Mononuclear cell (primary cell): ENCODE results near the gene NFIA. TPM values are rescaled to one million over a fixed set of nuclear protein-coding genes. Genes with fewer than 3 reads are reported as not detected.

Source experiments
- H3K27me3 ChIP-seq: 2 replicates; pipeline ENCODE4 v1.6.0; 2011; ENCODE audit warnings: low read length, control low read depth; ENCODE audit not compliant: insufficient read depth
- H3K4me1 ChIP-seq: 2 replicates; pipeline ENCODE4 v1.5.1; 2011; ENCODE audit warnings: mild to moderate bottlenecking, low read length, control low read depth; ENCODE audit not compliant: insufficient read depth
- H3K4me3 ChIP-seq: 2 replicates; pipeline ENCODE4 v1.5.1; 2011; ENCODE audit warnings: mild to moderate bottlenecking, low read length, moderate library complexity
- H3K9me3 ChIP-seq: 2 replicates; pipeline ENCODE4 v1.5.1; 2011; ENCODE audit warnings: low read depth, mild to moderate bottlenecking, control low read depth, low read length
- total RNA-seq: library from RNA; depleted of rRNA; stranded (reverse); fragments of >200 nt; gene quantifications from one replicate; pipeline ENCODE4 v1.2.3, GENCODE V29; 2012

The NFIA gene
- total RNA-seq, 1 donor: 3.5 TPM

- Histone ChIP-seq H3K4me3 (no peak overlapping the region), H3K27me3 (no peaks in the 10 kb centered on the region), H3K4me1 (no peaks in the 10 kb centered on the region), H3K9me3 (no peaks in the 10 kb centered on the region)
Observed at GRCh38 chr1:61318319-61319125, 236.2 kb downstream of the NFIA start.

- Histone ChIP-seq H3K9me3 (no peaks in the 10 kb centered on the region), H3K4me3 (no peak overlapping the region), H3K27me3 (no peaks in the 10 kb centered on the region), H3K4me1 (no peaks in the 10 kb centered on the region)
Observed at GRCh38 chr1:61320575-61320974, 238.2 kb downstream of the NFIA start.

DNA sequence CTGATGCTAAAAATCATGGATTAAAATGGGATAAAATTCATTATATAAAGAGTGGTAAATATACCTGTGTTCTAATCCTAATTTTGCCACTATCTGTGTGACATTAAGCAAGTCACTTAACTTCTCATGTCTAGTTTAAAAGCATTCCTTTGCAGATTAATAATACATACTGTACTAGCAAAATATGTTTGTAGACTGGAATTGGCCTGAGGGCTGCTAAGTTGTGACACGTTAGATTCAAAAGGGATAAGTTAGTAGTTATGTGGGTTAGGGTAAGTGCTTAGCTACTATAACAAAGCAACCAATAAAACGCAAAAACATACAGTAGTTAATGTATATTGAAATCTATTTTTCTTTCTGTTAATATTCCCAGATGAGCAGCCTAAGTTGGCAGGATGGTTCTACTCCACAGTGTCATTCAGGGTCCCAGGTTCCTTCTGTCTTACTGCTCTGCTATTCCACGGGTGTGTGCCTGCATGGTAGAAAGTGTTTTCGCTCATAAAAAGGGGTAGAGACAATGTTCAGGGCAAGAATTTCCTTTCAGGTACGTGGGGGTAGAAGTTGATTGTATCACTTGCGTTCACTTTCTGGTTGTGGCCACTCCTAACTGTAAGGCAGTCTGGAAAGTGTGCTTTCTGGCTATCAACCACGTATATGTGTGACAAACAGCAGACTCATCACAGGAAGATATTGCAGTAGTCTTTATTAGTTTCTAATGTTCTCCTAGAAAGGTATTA, 239.8 kb downstream of the NFIA start:
- no peaks in the 10 kb centered on the region for H3K27me3 ChIP-seq
- no peaks in the 10 kb centered on the region for H3K9me3 ChIP-seq
- no peaks in the 10 kb centered on the region for H3K4me1 ChIP-seq
- no peak overlapping the region for H3K4me3 ChIP-seq

- no peaks in the 10 kb centered on the region for H3K27me3 ChIP-seq
Observed at GRCh38 chr1:61322769-61323168, 240.4 kb downstream of the NFIA start.

DNA sequence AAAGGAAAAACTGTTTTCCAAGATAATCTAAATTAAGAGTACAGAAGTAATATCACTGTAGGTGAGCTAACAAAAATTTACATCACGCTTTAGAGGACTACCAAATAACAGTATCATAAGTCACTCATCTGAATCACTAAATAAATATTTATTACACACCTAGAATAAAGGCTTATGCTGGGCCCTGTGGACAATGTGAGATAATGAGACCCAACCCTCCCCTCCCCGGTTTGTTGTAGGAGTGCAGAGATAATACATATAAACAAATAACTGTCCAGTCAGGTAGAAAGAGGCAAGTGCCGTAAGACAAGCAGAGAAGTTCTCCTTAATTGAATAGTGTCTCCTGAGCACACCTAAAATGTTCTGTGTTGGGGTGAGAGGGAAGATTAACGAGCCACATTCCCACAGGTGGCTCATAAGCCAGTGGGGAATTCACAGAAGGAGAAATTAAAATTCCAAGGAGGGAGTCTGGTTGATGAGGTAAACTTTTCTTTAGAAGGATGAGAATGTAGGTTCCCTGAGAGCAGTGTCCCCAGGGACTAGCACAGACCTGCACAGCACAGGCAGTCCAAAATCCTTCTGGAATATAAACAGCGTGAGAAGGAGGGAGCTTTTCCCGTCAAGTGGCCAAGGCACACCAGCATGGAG, 241.4 kb downstream of the NFIA start:
- Histone ChIP-seq H3K9me3 (no peaks in the 10 kb centered on the region), H3K4me1 (no peaks in the 10 kb centered on the region), H3K4me3 (no peak overlapping the region), H3K27me3 (no peaks in the 10 kb centered on the region)

More at GRCh38 chr1:61322769-61323168, 240.4 kb downstream of the NFIA start:
- H3K9me3 ChIP-seq: no peaks in the 10 kb centered on the region
- H3K4me1 ChIP-seq: no peaks in the 10 kb centered on the region
- no peak overlapping the region for H3K4me3 ChIP-seq

DNA sequence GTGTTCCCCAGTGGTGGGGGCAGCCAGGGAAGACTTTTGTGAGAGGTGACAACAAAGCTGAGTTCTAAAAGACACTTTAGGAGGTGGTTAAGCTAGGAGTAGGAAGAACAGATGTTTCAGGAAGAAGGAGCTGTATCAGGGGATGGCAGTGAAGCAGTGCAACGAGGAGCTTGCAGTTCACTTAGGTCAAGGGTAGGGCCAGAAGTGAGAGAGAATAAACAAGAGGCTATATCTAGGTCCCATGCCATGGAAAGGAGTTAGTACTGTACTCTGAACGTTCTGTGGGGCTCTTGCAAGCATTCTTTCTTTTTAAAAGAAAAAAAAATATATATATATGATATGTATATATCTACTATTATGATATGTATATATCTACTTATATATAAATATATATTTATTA, 244.4 kb downstream of the NFIA start:
- no peaks in the 10 kb centered on the region for H3K9me3 ChIP-seq
- no peaks in the 10 kb centered on the region for H3K27me3 ChIP-seq
- no peaks in the 10 kb centered on the region for H3K4me1 ChIP-seq

GRCh38 chr1:61327436-61327835, 245.1 kb downstream of the NFIA start:
- no peaks in the 10 kb centered on the region for H3K27me3 ChIP-seq
- no peaks in the 10 kb centered on the region for H3K9me3 ChIP-seq
- H3K4me3 ChIP-seq: no peak overlapping the region
- H3K4me1 ChIP-seq: no peaks in the 10 kb centered on the region

More for the DNA sequence above, 244.4 kb downstream of the NFIA start:
- H3K4me3 ChIP-seq: no peak overlapping the region

- H3K4me1 ChIP-seq: no peaks in the 10 kb centered on the region
- H3K27me3 ChIP-seq: no peaks in the 10 kb centered on the region
- no peaks in the 10 kb centered on the region for H3K9me3 ChIP-seq
- H3K4me3 ChIP-seq: no peak overlapping the region
Observed at GRCh38 chr1:61329556-61329955, 247.2 kb downstream of the NFIA start.

DNA sequence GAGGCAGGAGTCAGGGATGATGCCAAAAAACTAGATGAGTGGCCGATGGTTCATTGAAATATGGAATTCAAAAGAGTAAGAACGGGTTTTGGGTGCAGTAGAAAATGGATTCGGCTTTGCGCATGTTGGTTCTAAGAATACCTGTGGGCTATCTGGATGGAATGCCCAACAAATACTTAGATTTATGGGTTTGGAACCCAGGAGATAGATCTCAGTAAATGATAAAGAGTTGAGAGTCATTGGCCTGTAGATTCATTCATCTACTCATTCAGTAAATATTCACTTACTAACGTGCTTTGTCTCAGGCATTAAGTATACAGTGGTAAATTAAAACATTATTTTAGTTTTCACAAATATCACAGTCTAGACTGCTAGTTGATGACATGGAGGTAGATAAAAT, 247.7 kb downstream of the NFIA start:
- H3K9me3 ChIP-seq: no peaks in the 10 kb centered on the region
- no peaks in the 10 kb centered on the region for H3K4me1 ChIP-seq
- no peak overlapping the region for H3K4me3 ChIP-seq
- no peaks in the 10 kb centered on the region for H3K27me3 ChIP-seq

DNA sequence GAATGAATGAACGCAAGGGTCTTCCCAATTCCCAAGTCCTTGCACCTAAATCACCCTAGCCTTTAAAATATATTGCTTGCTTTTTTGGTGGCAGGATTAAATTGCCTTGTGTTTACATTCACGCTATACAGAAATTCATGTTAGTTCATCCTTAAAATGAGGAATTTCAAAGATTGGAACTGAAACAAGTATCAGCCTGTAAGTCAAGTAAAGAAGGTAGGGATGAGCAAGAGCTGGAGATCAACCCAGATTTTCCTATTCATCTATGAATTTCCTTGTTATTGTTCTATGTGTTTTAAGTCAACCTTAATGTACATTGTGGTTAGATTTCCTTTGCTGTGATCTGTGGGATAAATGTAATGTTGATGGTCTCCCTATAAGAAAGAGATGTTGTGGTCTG, 248.2 kb downstream of the NFIA start:
- H3K27me3 ChIP-seq: no peaks in the 10 kb centered on the region
- no peak overlapping the region for H3K4me3 ChIP-seq
- H3K4me1 ChIP-seq: no peaks in the 10 kb centered on the region
- H3K9me3 ChIP-seq: no peaks in the 10 kb centered on the region

GRCh38 chr1:61332196-61332753, 249.9 kb downstream of the NFIA start:
- Histone ChIP-seq H3K27me3 (no peaks in the 10 kb centered on the region), H3K4me3 (no peak overlapping the region), H3K4me1 (no peaks in the 10 kb centered on the region), H3K9me3 (no peaks in the 10 kb centered on the region)

GRCh38 chr1:61332796-61333195, 250.4 kb downstream of the NFIA start:
- Histone ChIP-seq H3K4me3 (no peak overlapping the region), H3K4me1 (peaks cover under 1% of the 10 kb centered on the region), H3K27me3 (no peaks in the 10 kb centered on the region), H3K9me3 (no peaks in the 10 kb centered on the region)

GRCh38 chr1:61334718-61335589, 252.6 kb downstream of the NFIA start:
- Histone ChIP-seq H3K4me3 (no peak overlapping the region), H3K27me3 (no peaks in the 10 kb centered on the region), H3K4me1 (peaks cover 5% of the 10 kb centered on the region), H3K9me3 (no peaks in the 10 kb centered on the region)

DNA sequence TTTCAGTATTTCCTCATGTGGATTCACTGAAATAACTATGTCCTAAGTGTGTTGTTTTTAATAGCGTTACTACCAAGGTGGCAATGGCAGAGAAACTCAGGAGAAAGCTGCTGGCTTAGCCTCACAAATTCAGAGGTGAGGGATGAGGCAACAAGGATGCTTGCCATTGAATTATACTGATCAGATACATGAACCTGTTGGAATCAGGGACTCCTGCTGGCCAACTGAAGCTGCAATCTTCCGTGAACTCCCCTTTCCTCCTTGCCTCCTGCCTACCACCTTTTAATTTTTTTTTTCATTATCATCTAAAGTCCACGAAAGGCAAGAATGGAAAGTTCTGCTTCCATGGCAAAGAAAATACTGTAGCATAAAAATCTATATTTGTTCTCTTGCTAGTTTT, 254.7 kb downstream of the NFIA start:
- H3K4me1 ChIP-seq: peaks cover 5% of the 10 kb centered on the region
- H3K27me3 ChIP-seq: no peaks in the 10 kb centered on the region
- no peak overlapping the region for H3K4me3 ChIP-seq
- no peaks in the 10 kb centered on the region for H3K9me3 ChIP-seq
